Kidney (tissue), 14 donors: ENCODE results near the gene TRRAP. TPM values are rescaled to one million over a fixed set of nuclear protein-coding genes. Genes with fewer than 3 reads are reported as not detected.

Experiments
- DNase-seq, 5 donors: peaks; one replicate each; pipeline ENCODE4 v3.0.0-alpha.2; 2013 to 2020
- FAIRE-seq: peaks from 2 replicates; lab custom pipeline; 2012; peaks lifted over from hg19 to GRCh38; lab: Jason Lieb, UNC
- H3K27ac ChIP-seq, 2 donors: one replicate each; pipeline ENCODE4 v1.7.0; 2013; ENCODE audit warnings: low read depth in 2 of 2, low read length in 2 of 2, inconsistent platforms in 1 of 2
- H3K27me3 ChIP-seq: one replicate; pipeline ENCODE4 v1.7.1; 2013; ENCODE audit warnings: low read length, inconsistent platforms; ENCODE audit not compliant: control insufficient read depth, insufficient read depth
- H3K36me3 ChIP-seq, 3 donors: one replicate each; pipeline versions ENCODE4 v1.7.0 to v1.7.1; 2013; ENCODE audit warnings: low read length in 3 of 3, control low read depth in 1 of 3, inconsistent platforms in 1 of 3; ENCODE audit not compliant: insufficient read depth in 3 of 3, control insufficient read depth in 2 of 3
- H3K4me1 ChIP-seq, 3 donors: one replicate each; pipeline versions ENCODE4 v1.7.0 to v1.7.1; 2013; ENCODE audit warnings: low read length in 3 of 3, inconsistent platforms in 1 of 3, low read depth in 1 of 3; ENCODE audit not compliant: control insufficient read depth in 2 of 3, insufficient read depth in 2 of 3
- H3K4me3 ChIP-seq, 3 donors: one replicate each; pipeline versions ENCODE4 v1.7.0 to v1.8.1; 2013; ENCODE audit warnings: low read length in 3 of 3, control low read depth in 1 of 3, inconsistent platforms in 1 of 3
- H3K9ac ChIP-seq, 3 donors: one replicate each; pipeline versions ENCODE4 v1.7.0 to v1.7.1; 2013; ENCODE audit warnings: low read length in 3 of 3, control low read depth in 1 of 3, inconsistent platforms in 1 of 3
- H3K9me3 ChIP-seq, 3 donors: one replicate each; pipeline versions ENCODE4 v1.7.0 to v1.7.1; 2013; ENCODE audit warnings: low read length in 3 of 3, control low read depth in 1 of 3, inconsistent platforms in 1 of 3; ENCODE audit not compliant: control insufficient read depth in 2 of 3, insufficient read depth in 1 of 3
- intact Hi-C: fragments of 100-400 bp; cut with DNase I; formaldehyde crosslinking; loops from one replicate; pipeline ENCODE4 v1.11.1; 2022
- polyA plus RNA-seq: library from polyadenylated mRNA; stranded (reverse); fragments of 350-450 nt; fragmentation: Illumina TruSeq; extraction: RNeasy Lipid Tissue Mini Kit (QIAGEN cat#74804); gene quantifications from one replicate; pipeline ENCODE4 v1.2.3, GENCODE V29; 2014; ENCODE audit warnings: low read depth, low replicate concordance; ENCODE audit not compliant: insufficient read depth
- total RNA-seq: library from RNA; stranded (reverse); fragmentation: NEBNext Ultra II Directional; extraction: Animal tissue kit (Norgen Biotek cat#: 25700); gene quantifications from one replicate; pipeline ENCODE4 v1.2.1, GENCODE V29; 2021
- TF ChIP-seq, protein P1 (sequence below): IDR thresholded peaks from 3 replicates; pipeline ENCODE4 v1.5.1; 2012; ENCODE audit warnings: mild to moderate bottlenecking, moderate library complexity, borderline replicate concordance; ENCODE audit not compliant: insufficient read depth; ENCODE audit errors: extremely low read depth
- donor health status: control.
- donor health status: control.
- donor health status: control.
- donor health status: control.
- donor health status: control.
- donor health status: DM: yes; HTN: yes; CAD: no.
- donor health status: Normal renal cell carcinoma (clear cell type).

The TRRAP gene
- total and polyA plus RNA-seq, 2 donors from 2014 or later: 7.0 to 47.7 TPM

DNA sequence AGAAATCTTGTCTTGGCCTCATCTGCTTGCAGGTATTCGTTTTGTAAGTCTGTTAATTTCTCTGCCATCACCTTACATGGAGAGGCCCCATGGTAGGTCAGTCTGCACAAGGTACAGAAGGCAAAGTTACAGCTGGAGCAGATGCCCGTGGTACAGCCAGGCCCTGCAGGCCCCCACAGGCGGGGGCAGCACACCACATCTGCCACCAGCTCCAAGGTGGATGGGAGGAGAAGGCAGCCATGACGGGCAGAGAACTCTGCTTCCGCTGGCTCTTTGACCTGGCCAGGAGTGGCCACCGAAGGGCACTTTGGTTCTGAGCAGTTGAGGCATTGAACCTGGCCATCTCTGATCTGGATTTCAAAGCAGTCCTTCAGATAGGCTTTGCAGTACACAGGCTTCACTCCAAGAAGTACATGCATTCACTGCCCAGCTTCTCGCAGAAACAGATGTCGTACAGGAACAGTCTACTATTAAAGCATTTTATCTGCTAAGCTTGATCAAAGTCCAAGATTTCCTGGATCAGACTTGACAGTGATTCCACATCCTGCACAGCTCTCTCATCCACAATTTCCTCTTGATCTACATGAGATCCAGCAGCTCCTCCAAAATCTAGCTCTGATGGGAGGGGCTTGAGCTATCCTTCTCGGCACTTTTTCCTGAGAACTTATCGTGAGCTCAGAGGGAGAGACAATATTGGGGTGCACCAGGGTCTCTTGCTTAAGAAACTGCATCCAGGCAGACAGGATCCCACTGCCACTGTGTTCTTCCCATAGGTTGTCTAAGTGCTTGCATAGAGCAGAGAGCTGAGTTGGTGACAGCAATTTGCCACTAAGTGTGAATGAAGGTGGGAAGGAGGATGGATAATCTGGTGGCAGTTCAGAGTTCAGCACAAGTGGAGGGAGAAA lies 120.7 kb downstream of the TRRAP start:
- Histone ChIP-seq H3K27ac (no peak overlapping the region), H3K4me3 (no peak overlapping the region), H3K27me3 (no peaks in the 10 kb centered on the region), H3K9me3 (no peaks in the 10 kb centered on the region), H3K9ac (no peak overlapping the region), H3K4me1 (peaks cover 0 to 4% (median 2%) of the 10 kb centered on the region in 3 donors), H3K36me3 (peaks cover 2 to 41% (median 27%) of the 10 kb centered on the region in 3 donors)
- DNase-seq (no peak), FAIRE-seq (no peak)
- intact Hi-C loops: no loop called here
- TF ChIP-seq, protein P1, sequence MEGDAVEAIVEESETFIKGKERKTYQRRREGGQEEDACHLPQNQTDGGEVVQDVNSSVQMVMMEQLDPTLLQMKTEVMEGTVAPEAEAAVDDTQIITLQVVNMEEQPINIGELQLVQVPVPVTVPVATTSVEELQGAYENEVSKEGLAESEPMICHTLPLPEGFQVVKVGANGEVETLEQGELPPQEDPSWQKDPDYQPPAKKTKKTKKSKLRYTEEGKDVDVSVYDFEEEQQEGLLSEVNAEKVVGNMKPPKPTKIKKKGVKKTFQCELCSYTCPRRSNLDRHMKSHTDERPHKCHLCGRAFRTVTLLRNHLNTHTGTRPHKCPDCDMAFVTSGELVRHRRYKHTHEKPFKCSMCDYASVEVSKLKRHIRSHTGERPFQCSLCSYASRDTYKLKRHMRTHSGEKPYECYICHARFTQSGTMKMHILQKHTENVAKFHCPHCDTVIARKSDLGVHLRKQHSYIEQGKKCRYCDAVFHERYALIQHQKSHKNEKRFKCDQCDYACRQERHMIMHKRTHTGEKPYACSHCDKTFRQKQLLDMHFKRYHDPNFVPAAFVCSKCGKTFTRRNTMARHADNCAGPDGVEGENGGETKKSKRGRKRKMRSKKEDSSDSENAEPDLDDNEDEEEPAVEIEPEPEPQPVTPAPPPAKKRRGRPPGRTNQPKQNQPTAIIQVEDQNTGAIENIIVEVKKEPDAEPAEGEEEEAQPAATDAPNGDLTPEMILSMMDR: no peak

GRCh38 chr7:99000196-99000903 lies 122.0 kb downstream of the TRRAP start:
- Histone ChIP-seq H3K9me3 (no peaks in the 10 kb centered on the region), H3K36me3 (peaks cover 7 to 41% (median 27%) of the 10 kb centered on the region in 3 donors), H3K27me3 (no peaks in the 10 kb centered on the region), H3K4me1 (peaks cover 0 to 4% (median 2%) of the 10 kb centered on the region in 3 donors), H3K4me3 (no peak overlapping the region), H3K9ac (no peak overlapping the region), H3K27ac (no peak overlapping the region)
- intact Hi-C loops: no loop called here
- FAIRE-seq (no peak), DNase-seq (no peak)
- TF ChIP-seq, protein P1: no peak

DNA sequence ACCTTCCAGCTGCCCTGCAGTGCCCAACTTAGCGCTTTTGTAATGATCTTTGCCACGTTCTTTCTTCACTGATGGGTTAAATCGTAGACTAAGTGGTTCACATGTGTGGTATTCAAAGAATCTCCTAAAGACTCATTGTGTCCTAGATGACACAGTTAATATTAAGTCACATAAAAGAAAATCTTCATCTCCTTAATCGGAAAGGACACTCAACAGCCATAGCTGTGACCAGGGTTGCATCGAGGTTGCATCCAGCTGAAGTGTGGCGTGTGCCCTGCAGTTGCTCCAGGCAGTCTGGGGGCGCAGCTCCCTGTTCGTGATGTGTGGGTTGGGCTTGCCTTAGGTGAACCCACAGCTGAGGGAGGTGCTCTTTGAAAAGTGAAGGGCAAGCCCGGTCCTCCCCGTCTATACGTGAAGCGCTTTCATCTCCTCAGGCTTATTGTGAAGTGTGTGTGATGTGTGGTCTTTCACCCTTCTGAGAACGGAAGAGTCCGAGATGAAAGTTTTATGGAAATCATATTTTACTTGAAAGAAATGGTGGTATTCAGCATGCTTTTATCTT lies 122.7 kb downstream of the TRRAP start:
- Histone ChIP-seq H3K9me3 (no peaks in the 10 kb centered on the region), H3K9ac (no peak overlapping the region), H3K4me1 (peaks cover 0 to 4% (median 2%) of the 10 kb centered on the region in 3 donors), H3K4me3 (no peak overlapping the region), H3K27ac (no peak overlapping the region), H3K36me3 (peaks cover 5 to 39% (median 24%) of the 10 kb centered on the region in 3 donors), H3K27me3 (no peaks in the 10 kb centered on the region)
- TF ChIP-seq, protein P1: no peak
- DNase-seq (no peak), FAIRE-seq (no peak)
- intact Hi-C loops: no loop called here
